HCT116 (cell line): ENCODE measurements around the gene CES4A. TPM values are rescaled to one million over a fixed set of nuclear protein-coding genes. Genes with fewer than 3 reads are reported as not detected.

Experiments
- ATAC-seq: fragments of 200-7000 bp; cut with Tn5 transposase; 2 replicates; pipeline ENCODE4 v1.9.1; 2020; ENCODE audit warnings: mild to moderate bottlenecking, moderate library complexity
- BruUV-seq: library from RNA; stranded (reverse); fragments of 400-500 nt; replicated peaks from 2 replicates; lab custom pipeline; 2021; lab: Mats Ljungman, UMichigan
- CTCF ChIA-PET: fragments of 300-600 bp; sonication (Branson Sonifier 250); formaldehyde crosslinking; loops from one replicate; lab custom pipeline; 2021; ENCODE audit warnings: antibody characterized with exemption; lab: Charles Lee
- POLR2A ChIA-PET: fragments of 300-600, 350-600 bp; sonication (Branson Sonifier 250); formaldehyde crosslinking; loops from one replicate; lab custom pipeline; 2021; ENCODE audit warnings: antibody characterized with exemption; lab: Charles Lee
- RAD21 ChIA-PET, 2 experiments: fragments of 300-600 bp; sonication (Branson Sonifier 250); formaldehyde crosslinking; loops; one replicate each; lab custom pipeline; 2023; ENCODE audit warnings: low total read pairs in 2 of 2; ENCODE audit not compliant: uncharacterized antibody in 2 of 2, unreplicated experiment in 2 of 2, low non-redundant PET in 1 of 2; lab: Charles Lee
- DNase-seq: peaks from one replicate; pipeline ENCODE4 v3.0.0-alpha.2; 2010; ENCODE audit warnings: low read depth, low spot score
- H2AFZ ChIP-seq: fragments of 200-600 bp; shearing (Covaris generic), sonication (generic); 2 replicates; pipeline ENCODE4 v1.6.1; 2017; ENCODE audit warnings: low read depth, mixed run types, mixed read lengths, antibody characterized with exemption, low read length; ENCODE audit not compliant: poor library complexity, severe bottlenecking
- H3K27ac ChIP-seq: 2 replicates; pipeline ENCODE4 v1.5.1; 2012; ENCODE audit warnings: low read depth, low read length
- H3K27me3 ChIP-seq: fragments of 200-600 bp; sonication (generic); 2 replicates; pipeline ENCODE4 v1.6.1; 2016; ENCODE audit warnings: mixed run types, low read length, mixed read lengths; ENCODE audit not compliant: insufficient read depth
- H3K36me3 ChIP-seq, 2 experiments: fragments of 200-500 bp in 1 of 2; fragments of 200-600 bp in 1 of 2; sonication (Bioruptor generic) in 1 of 2; sonication (generic) in 1 of 2; 2 replicates each; pipeline versions ENCODE4 v1.5.1 to v1.6.1; 2014 to 2016; ENCODE audit warnings: low read length in 2 of 2, inconsistent platforms in 1 of 2, mixed read lengths in 1 of 2, mixed run types in 1 of 2; ENCODE audit not compliant: insufficient read depth in 2 of 2, control insufficient read depth in 1 of 2
- H3K4me1 ChIP-seq, 2 experiments: fragments of 200-600 bp in 1 of 2; sonication (generic) in 1 of 2; 2 replicates each; pipeline versions ENCODE4 v1.5.1 to v1.6.1; 2012 to 2017; ENCODE audit warnings: low read length in 2 of 2, inconsistent platforms in 1 of 2, mild to moderate bottlenecking in 1 of 2, mixed read lengths in 1 of 2, mixed run types in 1 of 2, moderate library complexity in 1 of 2; ENCODE audit not compliant: insufficient read depth in 2 of 2, control insufficient read depth in 1 of 2
- H3K4me2 ChIP-seq: fragments of 200-600 bp; sonication (generic); 2 replicates; pipeline ENCODE4 v1.6.1; 2017; ENCODE audit warnings: mixed run types, low read length, mixed read lengths
- H3K4me3 ChIP-seq, 2 experiments: fragments of 200-600 bp in 1 of 2; sonication (generic) in 1 of 2; replicated peaks in 1 of 2; 2 replicates each; pipeline ENCODE4 v1.5.1; 2011 to 2016; ENCODE audit warnings: low read length in 2 of 2, control low read depth in 1 of 2, low read depth in 1 of 2, mild to moderate bottlenecking in 1 of 2, mixed read lengths in 1 of 2, mixed run types in 1 of 2
- H3K79me2 ChIP-seq: fragments of 200-600 bp; sonication (generic); 2 replicates; pipeline ENCODE4 v1.6.1; 2017; ENCODE audit warnings: mild to moderate bottlenecking, mixed run types, low read length, moderate library complexity, mixed read lengths; ENCODE audit not compliant: insufficient read depth
- H3K9ac ChIP-seq: fragments of 200-600 bp; sonication (generic); 2 replicates; pipeline ENCODE4 v1.6.1; 2016; ENCODE audit warnings: low read length, mixed read lengths
- H3K9me2 ChIP-seq: fragments of 200-600 bp; sonication (generic), shearing (Covaris generic); 2 replicates; pipeline ENCODE4 v1.6.1; 2017; ENCODE audit warnings: mixed run types, mild to moderate bottlenecking, moderate library complexity; ENCODE audit not compliant: insufficient read depth
- H3K9me3 ChIP-seq, 2 experiments: fragments of 200-500 bp in 1 of 2; fragments of 200-600 bp in 1 of 2; sonication (Bioruptor generic) in 1 of 2; sonication (generic) in 1 of 2; 2 replicates each; pipeline ENCODE4 v1.6.1; 2014 to 2017; ENCODE audit warnings: low read length in 2 of 2, mixed read lengths in 2 of 2, inconsistent platforms in 1 of 2, low read depth in 1 of 2, mild to moderate bottlenecking in 1 of 2, mixed run types in 1 of 2, moderate library complexity in 1 of 2; ENCODE audit not compliant: control insufficient read depth in 1 of 2, insufficient read depth in 1 of 2
- H4K20me1 ChIP-seq: fragments of 200-600 bp; sonication (generic), shearing (Covaris generic); 2 replicates; pipeline ENCODE4 v1.6.1; 2017; ENCODE audit warnings: mixed run types, mild to moderate bottlenecking, moderate library complexity; ENCODE audit not compliant: insufficient read depth
- CBX3 ChIP-seq: IDR thresholded peaks from 2 replicates; pipeline ENCODE4 v1.6.1; 2012; ENCODE audit warnings: low read depth
- CTCF ChIP-seq, 3 experiments: fragments of 200-600 bp in 1 of 3; sonication (generic) in 1 of 3; IDR thresholded peaks in 2 of 3; conservative IDR thresholded peaks in 1 of 3; 2 replicates each; pipeline ENCODE4 v1.5.1; 2012 to 2017; ENCODE audit warnings: low read depth in 2 of 3, low read length in 2 of 3, antibody characterized with exemption in 1 of 3, borderline replicate concordance in 1 of 3, control low read depth in 1 of 3, mild to moderate bottlenecking in 1 of 3, mixed read lengths in 1 of 3, mixed run types in 1 of 3, moderate library complexity in 1 of 3; ENCODE audit not compliant: insufficient read depth in 1 of 3
- EGR1 ChIP-seq: IDR thresholded peaks from 2 replicates; pipeline ENCODE4 v1.6.1; 2012; ENCODE audit warnings: low read depth
- EZH2 ChIP-seq: fragments of 200-600 bp; sonication (generic); IDR thresholded peaks from 2 replicates; pipeline ENCODE4 v1.6.1; 2017; ENCODE audit warnings: antibody characterized with exemption, mixed run types
- FOSL1 ChIP-seq: IDR thresholded peaks from 2 replicates; pipeline ENCODE4 v1.6.1; 2012; ENCODE audit warnings: low read depth
- JUND ChIP-seq: IDR thresholded peaks from 2 replicates; pipeline ENCODE4 v1.6.1; 2012
- REST ChIP-seq: IDR thresholded peaks from 2 replicates; pipeline ENCODE4 v1.6.1; 2012; ENCODE audit warnings: low read depth
- SIN3A ChIP-seq: IDR thresholded peaks from 2 replicates; pipeline ENCODE4 v1.6.1; 2012; ENCODE audit warnings: low read depth
- SP1 ChIP-seq: IDR thresholded peaks from 2 replicates; pipeline ENCODE4 v1.6.1; 2012; ENCODE audit warnings: low read depth
- ZBTB33 ChIP-seq: IDR thresholded peaks from 2 replicates; pipeline ENCODE4 v1.6.1; 2011; ENCODE audit warnings: mild to moderate bottlenecking, low read length, moderate library complexity; ENCODE audit not compliant: insufficient replicate concordance; ENCODE audit errors: extremely low read depth
- ZFX ChIP-seq: fragments of 450-650 bp; IDR thresholded peaks from 2 replicates; pipeline ENCODE4 v1.6.1; 2017
- ZNF274 ChIP-seq: fragments of 200-500 bp; sonication (Bioruptor generic); IDR thresholded peaks from 2 replicates; pipeline ENCODE4 v1.6.1; 2014; ENCODE audit warnings: mild to moderate bottlenecking, low read depth, low read length, inconsistent platforms
- intact Hi-C: fragments of 100-400 bp; cut with micrococcal nuclease; formaldehyde crosslinking; loops from 2 replicates; pipeline ENCODE4 v1.10.0; 2022
- total RNA-seq: library from RNA; stranded (reverse); gene quantifications from one replicate; pipeline ENCODE4 v1.2.1, GENCODE V29; 2021; ENCODE audit not compliant: unreplicated experiment

Gene CES4A
- total RNA-seq, 1 experiment from 2014 or later: not detected

- TF ChIP-seq REST: no peak
- no peak for TF ChIP-seq FOSL1
These were observed 35.3 kb downstream of the CES4A start (continued) for GRCh38 chr16:67023689-67024088.

- intact Hi-C loops: no loop called here
- RAD21 ChIA-PET: no interaction called here
- no peak for ATAC-seq
- no peak for DNase-seq
- no peaks in the 10 kb centered on the region for H4K20me1 ChIP-seq
- no peak overlapping the region for H3K4me3 ChIP-seq
- no peak overlapping the region; the same call in 1 of the 2 replicates for H3K4me2 ChIP-seq
- peaks cover 10% of the 10 kb centered on the region; the same call in 1 of the 2 replicates for H3K79me2 ChIP-seq
- no peaks in the 10 kb centered on the region for H3K9me2 ChIP-seq
- no peak overlapping the region for H2AFZ ChIP-seq
- CTCF ChIA-PET: no interaction called here
- no TSS peak for BruUV-seq
- no peak overlapping the region for H3K27ac ChIP-seq
- H3K4me1 ChIP-seq: peaks cover 4 to 14% of the 10 kb centered on the region in 2 experiments; a peak in 3 of 4 replicates
- POLR2A ChIA-PET: no interaction called here
- no peaks in the 10 kb centered on the region for H3K9me3 ChIP-seq
- no peak overlapping the region for H3K9ac ChIP-seq
- no peaks in the 10 kb centered on the region for H3K27me3 ChIP-seq
- no peaks in the 10 kb centered on the region for H3K36me3 ChIP-seq
- TF ChIP-seq FOSL1 (no peak), JUND (no peak), CTCF (IDR thresholded peaks at IDR 0.05 in 2 of 3, conservative IDR thresholded peaks at IDR 0.05 in 1 of 3; ENCODE audit: borderline replicate concordance in 1 of 3, insufficient read depth in 1 of 3, low read depth in 2 of 3, low read length in 2 of 3) (no peak), ZBTB33 (no peak), ZNF274 (no peak), EZH2 (no peak), ZFX (no peak), CBX3 (no peak), SIN3A (no peak), REST (no peak), SP1 (no peak), EGR1 (no peak)
These were observed 36.2 kb downstream of the CES4A start for GRCh38 chr16:67024384-67025209.
